Neuronal stem cell (in vitro differentiated cells): ENCODE data around the gene TECTA.
"Not testable (repeated sequence)": the region's sequence is repeated elsewhere in the genome, so short reads cannot be mapped to it uniquely, and the experiment has no call there.

Experiments used
- DNase-seq: peaks from one replicate; pipeline ENCODE4 v3.0.0-alpha.2; 2013; ENCODE audit warnings: low spot score
- H2AFZ ChIP-seq: one replicate; pipeline ENCODE4 v1.6.1; 2013; ENCODE audit warnings: mild to moderate bottlenecking, low read length, inconsistent platforms
- H2AK5ac ChIP-seq: 2 replicates; pipeline ENCODE4 v1.6.1; 2013; ENCODE audit warnings: low read depth, mild to moderate bottlenecking, inconsistent platforms, low read length, moderate library complexity, mixed read lengths
- H2BK120ac ChIP-seq: 2 replicates; pipeline ENCODE4 v1.6.1; 2013; ENCODE audit warnings: low read depth, mild to moderate bottlenecking, inconsistent platforms, low read length, moderate library complexity, mixed read lengths
- H2BK12ac ChIP-seq: one replicate; pipeline ENCODE4 v1.6.1; 2013; ENCODE audit warnings: low read length, inconsistent platforms
- H2BK15ac ChIP-seq: 2 replicates; pipeline ENCODE4 v1.6.1; 2013; ENCODE audit warnings: mild to moderate bottlenecking, low read length, inconsistent platforms, mixed read lengths
- H2BK5ac ChIP-seq: one replicate; pipeline ENCODE4 v1.6.1; 2013; ENCODE audit warnings: inconsistent platforms, mild to moderate bottlenecking, low read length, moderate library complexity
- H3K14ac ChIP-seq: one replicate; pipeline ENCODE4 v1.6.1; 2013; ENCODE audit warnings: low read length, inconsistent platforms
- H3K18ac ChIP-seq: 2 replicates; pipeline ENCODE4 v1.6.1; 2013; ENCODE audit warnings: low read length, inconsistent platforms
- H3K23ac ChIP-seq: 2 replicates; pipeline ENCODE4 v1.6.1; 2013; ENCODE audit warnings: low read depth, mild to moderate bottlenecking, mixed read lengths, low read length, inconsistent platforms; ENCODE audit not compliant: poor library complexity
- H3K27ac ChIP-seq: replicated peaks from 3 replicates; pipeline ENCODE4 v1.5.1; 2013; ENCODE audit warnings: low read length, inconsistent platforms
- H3K27me3 ChIP-seq, 3 experiments: 2 replicates each; pipeline ENCODE4 v1.6.1; 2013; ENCODE audit warnings: low read length in 3 of 3, mild to moderate bottlenecking in 2 of 3, inconsistent platforms in 1 of 3, low read depth in 1 of 3, mixed read lengths in 1 of 3, moderate library complexity in 1 of 3; ENCODE audit not compliant: control insufficient read depth in 3 of 3, insufficient read depth in 3 of 3
- H3K36me3 ChIP-seq, 2 donors: replicated peaks in 1 of 2; 2 replicates each; pipeline ENCODE4 v1.6.1; 2013; ENCODE audit warnings: low read length in 2 of 2; ENCODE audit not compliant: control insufficient read depth in 2 of 2, insufficient read depth in 2 of 2
- H3K4ac ChIP-seq: 2 replicates; pipeline ENCODE4 v1.6.1; 2013; ENCODE audit warnings: inconsistent platforms, mild to moderate bottlenecking, low read length, moderate library complexity
- H3K4me1 ChIP-seq, 2 donors: 1 replicate in 1 of 2; 2 replicates in 1 of 2; pipeline ENCODE4 v1.6.1; 2013; ENCODE audit warnings: low read length in 2 of 2, low read depth in 1 of 2; ENCODE audit not compliant: control insufficient read depth in 2 of 2, insufficient read depth in 1 of 2
- H3K4me2 ChIP-seq: one replicate; pipeline ENCODE4 v1.6.1; 2013; ENCODE audit warnings: mild to moderate bottlenecking, low read length, inconsistent platforms; ENCODE audit not compliant: insufficient read depth, poor library complexity, severe bottlenecking
- H3K4me3 ChIP-seq, 2 donors: 2 replicates each; pipeline ENCODE4 v1.5.1; 2013; ENCODE audit warnings: low read length in 2 of 2, mild to moderate bottlenecking in 2 of 2, inconsistent platforms in 1 of 2, moderate library complexity in 1 of 2
- H3K79me1 ChIP-seq: one replicate; pipeline ENCODE4 v1.6.1; 2013; ENCODE audit warnings: low read depth, mild to moderate bottlenecking, inconsistent platforms, low read length, moderate library complexity
- H3K9ac ChIP-seq: one replicate; pipeline ENCODE4 v1.6.1; 2013; ENCODE audit warnings: mild to moderate bottlenecking, low read depth, low read length, inconsistent platforms; ENCODE audit not compliant: poor library complexity
- H3K9me3 ChIP-seq, 2 donors: replicated peaks in 1 of 2; 2 replicates each; pipeline versions ENCODE3 to v1.6.1; 2013; ENCODE audit warnings: low read length in 2 of 2, mild to moderate bottlenecking in 2 of 2, inconsistent platforms in 1 of 2, low read depth in 1 of 2, mixed read lengths in 1 of 2, moderate library complexity in 1 of 2; ENCODE audit not compliant: control insufficient read depth in 2 of 2, insufficient read depth in 1 of 2
- H4K8ac ChIP-seq: one replicate; pipeline ENCODE4 v1.6.1; 2013; ENCODE audit warnings: low read depth, mild to moderate bottlenecking, inconsistent platforms, low read length, moderate library complexity
- H4K91ac ChIP-seq: one replicate; pipeline ENCODE4 v1.6.1; 2013; ENCODE audit warnings: low read length, low read depth, mild to moderate bottlenecking, inconsistent platforms; ENCODE audit not compliant: poor library complexity
- WGBS, 2 donors: extraction: QIAGEN DNeasy Blood & Tissue Kit; methylation state at CpG; one replicate each; pipeline ENCODE4 v1.1.7; 2013; ENCODE audit warnings: missing lambda C conversion rate in 2 of 2, mixed read lengths in 1 of 2; ENCODE audit not compliant: insufficient read length in 2 of 2, insufficient replicate concordance in 1 of 2; ENCODE audit errors: extremely low coverage in 2 of 2; 5-methylcytosine and 5-hydroxymethylcytosine counted together

Gene TECTA

DNA sequence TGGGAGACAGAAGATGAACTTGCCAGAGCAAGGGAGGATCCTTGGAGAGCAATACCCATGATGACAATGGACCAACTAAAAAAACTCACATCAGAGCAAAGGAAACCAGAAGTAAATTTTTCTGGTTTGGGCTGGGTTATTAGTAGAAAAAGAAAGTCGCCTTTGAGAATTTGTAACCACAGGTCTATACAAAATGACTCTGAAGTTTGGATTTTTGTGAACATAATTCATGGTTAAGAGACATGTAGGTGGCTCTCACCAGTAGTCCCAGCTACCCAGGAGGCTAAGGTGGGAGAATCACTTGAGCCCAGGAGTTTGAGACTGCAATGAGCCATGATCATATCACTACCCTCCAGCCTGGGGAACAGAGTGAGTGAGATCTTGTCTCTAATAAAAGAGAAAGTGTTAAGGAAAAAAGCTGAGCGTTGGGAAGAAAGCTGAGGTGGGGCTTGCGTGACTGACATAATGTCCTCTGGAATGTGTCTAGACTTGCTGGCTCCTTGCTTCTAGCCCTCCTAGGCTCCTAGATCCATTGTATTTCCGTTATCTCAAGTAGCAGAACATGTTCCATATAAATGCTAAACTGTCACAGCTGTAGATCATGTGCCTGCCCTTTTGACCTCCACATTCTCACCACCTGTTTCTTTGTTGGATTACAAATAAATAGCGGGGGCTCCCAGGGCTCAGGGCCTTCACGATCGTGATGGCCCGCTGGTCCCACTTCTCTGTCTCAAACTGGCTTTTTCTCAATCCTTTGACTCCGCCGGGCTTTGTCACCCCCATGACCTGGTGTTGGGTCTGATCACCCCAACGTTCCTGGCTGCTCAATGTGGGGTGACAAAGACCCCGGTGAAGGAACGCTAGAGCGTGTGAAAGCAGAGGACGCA lies 135.3 kb downstream of the TECTA start:
- H3K14ac ChIP-seq = no peak overlapping the region
- H3K4me3 ChIP-seq = peak overlapping the region in 1 of 2 donors; percentile 8
- DNase-seq = peak; percentile 37
- H3K4me1 ChIP-seq = peaks cover 7 to 43% of the 10 kb centered on the region in 2 donors
- no peak overlapping the region for H4K8ac ChIP-seq
- no peak overlapping the region for H2BK5ac ChIP-seq
- H2AFZ ChIP-seq = peak overlapping the region; percentile 39
- H3K9ac ChIP-seq = no peak overlapping the region
- no peaks in the 10 kb centered on the region for H3K36me3 ChIP-seq
- no CpG with 5 or more reads among the region's 15 CpGs for WGBS, 2 donors
- no peak overlapping the region for H3K4me2 ChIP-seq
- H2BK15ac ChIP-seq = no peak overlapping the region
- H4K91ac ChIP-seq = no peak overlapping the region
- peak overlapping the region; percentile 78 for H3K27ac ChIP-seq
- no peaks in the 10 kb centered on the region for H3K27me3 ChIP-seq
- H3K79me1 ChIP-seq = no peaks in the 10 kb centered on the region
- no peak overlapping the region for H3K23ac ChIP-seq
- H2AK5ac ChIP-seq = no peak overlapping the region
- H2BK12ac ChIP-seq = no peak overlapping the region
- H3K4ac ChIP-seq = no peak overlapping the region
- H3K9me3 ChIP-seq = peaks cover 0 to 12% of the 10 kb centered on the region in 2 donors
- no peak overlapping the region for H2BK120ac ChIP-seq
- peak overlapping the region; percentile 5 for H3K18ac ChIP-seq

DNA sequence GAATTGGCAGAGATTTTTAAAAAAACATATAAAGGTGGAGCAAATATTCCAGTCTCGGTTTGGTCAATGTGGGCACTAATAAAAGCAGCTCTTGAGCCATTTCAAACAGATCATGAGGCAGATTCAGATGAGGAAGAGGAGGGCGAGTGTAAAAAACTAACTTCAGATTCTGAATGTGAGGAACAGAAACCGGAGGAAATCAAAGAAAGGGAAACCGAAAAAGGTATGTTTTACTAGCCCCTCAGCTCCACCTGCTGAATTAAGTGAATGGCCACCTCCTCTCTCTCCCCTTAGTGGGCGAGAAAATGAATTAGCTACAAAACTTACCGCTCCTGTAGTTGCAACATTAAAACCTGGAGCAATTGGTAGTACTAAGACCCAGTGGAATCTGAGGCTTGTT lies 136.2 kb downstream of the TECTA start:
- not testable (repeated sequence) for H3K36me3 ChIP-seq, H2AFZ ChIP-seq, H4K8ac ChIP-seq, H2AK5ac ChIP-seq, H3K23ac ChIP-seq, H3K4me2 ChIP-seq, H2BK120ac ChIP-seq, H3K14ac ChIP-seq, H3K4ac ChIP-seq, H3K9ac ChIP-seq, H3K4me3 ChIP-seq, H3K18ac ChIP-seq, DNase-seq, H3K27me3 ChIP-seq, H2BK5ac ChIP-seq, H2BK12ac ChIP-seq, H3K79me1 ChIP-seq, H4K91ac ChIP-seq
- WGBS, 2 donors = no CpG with 5 or more reads among the region's 6 CpGs
- Histone ChIP-seq H3K27ac (peak overlapping the region; percentile 74), H3K4me1 (peaks cover 12 to 52% of the 10 kb centered on the region in 2 donors), H2BK15ac (peak overlapping the region; percentile 21), H3K9me3 (peaks cover 0 to 13% of the 10 kb centered on the region in 2 donors)

DNA sequence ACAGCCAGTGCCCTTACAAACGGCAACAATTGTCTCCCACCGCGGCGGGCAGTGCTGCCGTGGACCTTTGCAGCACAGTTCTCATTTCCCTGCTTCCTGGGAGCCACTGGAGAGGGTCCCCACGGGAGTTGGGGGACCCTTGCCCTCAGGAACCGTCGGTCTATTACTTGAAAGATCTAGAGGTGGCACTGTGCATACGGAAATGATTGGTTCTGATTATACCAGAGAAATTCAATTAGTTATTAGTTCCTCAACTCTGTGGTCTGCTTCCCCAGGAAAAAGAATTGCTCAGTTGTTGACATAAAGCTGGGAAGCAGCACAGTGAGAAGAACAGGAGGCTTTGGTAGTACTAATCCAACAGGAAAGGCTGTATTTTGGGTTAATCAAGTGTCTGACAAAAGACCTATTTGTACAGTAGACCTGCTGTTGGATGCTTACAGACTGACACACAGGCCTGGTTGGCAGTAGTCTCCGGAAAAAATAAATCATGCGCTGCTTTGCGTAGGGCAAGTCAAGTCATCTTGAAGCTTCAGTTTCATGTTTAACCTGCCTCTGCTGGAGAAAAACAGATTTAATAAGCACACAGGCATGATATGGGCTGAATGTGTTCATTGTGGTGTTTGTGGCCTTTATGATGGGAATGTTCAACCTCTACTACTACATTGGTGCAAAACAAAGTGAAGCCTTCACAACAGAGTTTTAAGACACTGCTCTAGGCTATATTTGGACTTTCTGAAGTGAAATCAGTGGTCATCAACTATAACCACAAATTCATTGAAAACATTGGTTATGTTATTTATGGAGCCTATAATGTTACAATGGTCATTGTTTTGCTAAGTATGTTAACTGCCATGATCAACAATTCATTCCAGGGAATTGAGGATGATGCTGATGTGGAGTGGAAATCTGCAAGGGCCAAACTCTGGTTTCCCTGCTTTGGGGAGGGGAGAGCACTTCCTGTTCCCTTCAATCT lies 136.9 kb downstream of the TECTA start:
- H3K14ac ChIP-seq = no peak overlapping the region
- no peaks in the 10 kb centered on the region for H3K36me3 ChIP-seq
- no peak for DNase-seq
- no peaks in the 10 kb centered on the region for H3K27me3 ChIP-seq
- H3K4me2 ChIP-seq = no peak overlapping the region
- H3K27ac ChIP-seq = no peak overlapping the region
- peak overlapping the region; percentile 83 for H3K18ac ChIP-seq
- H2AFZ ChIP-seq = no peak overlapping the region
- peaks cover 0 to 13% of the 10 kb centered on the region in 2 donors for H3K9me3 ChIP-seq
- H2BK15ac ChIP-seq = peak overlapping the region; percentile 21
- peaks cover 12 to 57% of the 10 kb centered on the region in 2 donors for H3K4me1 ChIP-seq
- H3K4ac ChIP-seq = no peak overlapping the region
- no peaks in the 10 kb centered on the region for H3K79me1 ChIP-seq
- H2BK120ac ChIP-seq = no peak overlapping the region
- no CpG with 5 or more reads among the region's 12 CpGs for WGBS, 2 donors
- H3K9ac ChIP-seq = no peak overlapping the region
- peak overlapping the region; percentile 77 for H2BK12ac ChIP-seq
- H2BK5ac ChIP-seq = no peak overlapping the region
- H4K91ac ChIP-seq = no peak overlapping the region
- no peak overlapping the region for H2AK5ac ChIP-seq
- H3K23ac ChIP-seq = no peak overlapping the region
- H3K4me3 ChIP-seq = no peak overlapping the region
- H4K8ac ChIP-seq = no peak overlapping the region

DNA sequence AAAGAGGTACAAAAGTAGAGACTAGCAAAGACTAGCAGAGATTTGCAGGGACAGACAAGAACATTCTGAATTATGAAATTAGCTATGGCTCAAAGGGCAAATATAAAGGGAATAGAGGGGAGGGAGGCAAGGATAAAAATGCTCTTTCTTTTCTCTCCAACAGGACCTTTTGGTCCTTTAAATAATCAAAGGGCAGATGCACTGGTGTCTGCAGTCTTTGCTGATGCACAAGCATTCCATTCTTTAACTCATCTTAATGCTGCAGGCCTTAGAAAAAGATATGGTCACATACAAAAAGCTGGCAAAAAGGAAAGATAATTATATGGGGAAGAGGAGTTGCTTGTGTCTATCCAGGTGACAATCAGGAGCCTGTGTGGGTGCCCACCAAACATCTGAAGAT lies 137.9 kb downstream of the TECTA start:
- H3K23ac ChIP-seq = no peak overlapping the region
- no peak overlapping the region for H4K8ac ChIP-seq
- no peak overlapping the region for H2AK5ac ChIP-seq
- H3K4me1 ChIP-seq = peaks cover 9 to 59% of the 10 kb centered on the region in 2 donors
- H3K4me2 ChIP-seq = no peak overlapping the region
- H3K14ac ChIP-seq = no peak overlapping the region
- H3K9me3 ChIP-seq = peaks cover 0 to 13% of the 10 kb centered on the region in 2 donors
- no peak overlapping the region for H3K4me3 ChIP-seq
- H3K27ac ChIP-seq = no peak overlapping the region
- no peak overlapping the region for H3K4ac ChIP-seq
- H3K36me3 ChIP-seq = no peaks in the 10 kb centered on the region
- H2AFZ ChIP-seq = no peak overlapping the region
- no peak overlapping the region for H2BK15ac ChIP-seq
- H2BK12ac ChIP-seq = no peak overlapping the region
- no peak overlapping the region for H3K9ac ChIP-seq
- H2BK120ac ChIP-seq = no peak overlapping the region
- no peak overlapping the region for H2BK5ac ChIP-seq
- DNase-seq = no peak
- no peaks in the 10 kb centered on the region for H3K79me1 ChIP-seq
- no peaks in the 10 kb centered on the region for H3K27me3 ChIP-seq
- H3K18ac ChIP-seq = no peak overlapping the region
- no peak overlapping the region for H4K91ac ChIP-seq
